CD14-positive monocyte (primary cell): ENCODE results near the gene FXR1. TPM values are rescaled to one million over a fixed set of nuclear protein-coding genes. Genes with fewer than 3 reads are reported as not detected.

Experiments used
- DNase-seq, 3 donors: peaks; one replicate each; pipeline ENCODE4 v3.0.0-alpha.2; 2011 to 2022
- H2AFZ ChIP-seq: 2 replicates; pipeline ENCODE4 v1.6.0; 2012; ENCODE audit warnings: mild to moderate bottlenecking, low read depth, low read length, inconsistent platforms; ENCODE audit not compliant: insufficient read depth, poor library complexity, severe bottlenecking
- H3K27ac ChIP-seq, 2 donors: 1 replicate in 1 of 2; 2 replicates in 1 of 2; pipeline ENCODE4 v1.5.1; 2012 to 2013; ENCODE audit warnings: low read length in 2 of 2, control low read depth in 1 of 2, inconsistent platforms in 1 of 2, low read depth in 1 of 2, mild to moderate bottlenecking in 1 of 2
- H3K27me3 ChIP-seq, 2 donors: one replicate each; pipeline versions ENCODE4 v1.6.0 to v1.6.1; 2011 to 2013; ENCODE audit warnings: low read length in 2 of 2; ENCODE audit not compliant: control insufficient read depth in 2 of 2, insufficient read depth in 2 of 2
- H3K36me3 ChIP-seq, 2 donors: replicated peaks in 1 of 2; 1 replicate in 1 of 2; 2 replicates in 1 of 2; pipeline versions ENCODE4 v1.5.1 to v1.6.1; 2012 to 2013; ENCODE audit warnings: low read length in 2 of 2, control low read depth in 1 of 2, inconsistent platforms in 1 of 2, mild to moderate bottlenecking in 1 of 2; ENCODE audit not compliant: insufficient read depth in 2 of 2, control insufficient read depth in 1 of 2
- H3K4me1 ChIP-seq, 2 donors: 1 replicate in 1 of 2; 2 replicates in 1 of 2; pipeline versions ENCODE4 v1.5.1 to v1.6.1; 2012 to 2013; ENCODE audit warnings: low read length in 2 of 2, control low read depth in 1 of 2, inconsistent platforms in 1 of 2, mild to moderate bottlenecking in 1 of 2, moderate library complexity in 1 of 2; ENCODE audit not compliant: insufficient read depth in 2 of 2, control insufficient read depth in 1 of 2
- H3K4me2 ChIP-seq: replicated peaks from 2 replicates; pipeline ENCODE3; 2012; ENCODE audit warnings: low read length, moderate library complexity, mild to moderate bottlenecking; ENCODE audit not compliant: poor library complexity, severe bottlenecking; ENCODE audit errors: extremely low read depth
- H3K4me3 ChIP-seq, 3 experiments: fragments of 200-600 bp in 1 of 3; sonication (generic) in 1 of 3; replicated peaks in 1 of 3; 1 replicate in 2 of 3; 2 replicates in 1 of 3; pipeline ENCODE4 v1.5.1; 2011 to 2013; ENCODE audit warnings: low read length in 3 of 3, mild to moderate bottlenecking in 3 of 3, control low read depth in 2 of 3, low read depth in 2 of 3, inconsistent platforms in 1 of 3, moderate library complexity in 1 of 3
- H3K79me2 ChIP-seq: 2 replicates; pipeline ENCODE4 v1.6.0; 2012; ENCODE audit warnings: mild to moderate bottlenecking, control low read depth, inconsistent platforms, low read length, moderate library complexity; ENCODE audit not compliant: insufficient read depth
- H3K9ac ChIP-seq: 2 replicates; pipeline ENCODE4 v1.6.0; 2017; ENCODE audit warnings: low read length, mild to moderate bottlenecking; ENCODE audit not compliant: insufficient read depth, poor library complexity, severe bottlenecking
- H3K9me3 ChIP-seq, 2 donors: replicated peaks in 1 of 2; 1 replicate in 1 of 2; 2 replicates in 1 of 2; pipeline versions ENCODE4 v1.5.1 to v1.6.1; 2012 to 2013; ENCODE audit warnings: low read length in 2 of 2, control low read depth in 1 of 2; ENCODE audit not compliant: control insufficient read depth in 1 of 2, insufficient read depth in 1 of 2
- H4K20me1 ChIP-seq: 2 replicates; pipeline ENCODE4 v1.6.0; 2012; ENCODE audit warnings: mild to moderate bottlenecking, low read length, control low read depth, moderate library complexity; ENCODE audit not compliant: insufficient read depth
- H3K27ac Mint-ChIP-seq, 7 donors: one replicate each; pipeline ENCODE4 v1.8.0; 2020; ENCODE audit warnings: mild to moderate bottlenecking in 7 of 7, mixed read lengths in 7 of 7, moderate library complexity in 6 of 7, inconsistent platforms in 2 of 7
- H3K27me3 Mint-ChIP-seq, 3 donors: one replicate each; pipeline ENCODE4 v1.8.0; 2021 to 2022; ENCODE audit warnings: low read depth in 3 of 3, mild to moderate bottlenecking in 3 of 3, mixed read lengths in 3 of 3, moderate library complexity in 3 of 3, inconsistent platforms in 1 of 3
- H3K36me3 Mint-ChIP-seq, 2 donors: one replicate each; pipeline ENCODE4 v1.8.0; 2020; ENCODE audit warnings: mixed read lengths in 2 of 2, inconsistent platforms in 1 of 2, mild to moderate bottlenecking in 1 of 2
- H3K4me1 Mint-ChIP-seq: one replicate; pipeline ENCODE4 v1.8.0; 2020; ENCODE audit warnings: mild to moderate bottlenecking, mixed read lengths
- H3K4me3 Mint-ChIP-seq, 2 donors: one replicate each; pipeline ENCODE4 v1.8.0; 2020; ENCODE audit warnings: mild to moderate bottlenecking in 2 of 2, mixed read lengths in 2 of 2, moderate library complexity in 1 of 2
- H3K9me3 Mint-ChIP-seq, 7 donors: one replicate each; pipeline ENCODE4 v1.8.0; 2020 to 2022; ENCODE audit warnings: mixed read lengths in 7 of 7, mild to moderate bottlenecking in 6 of 7, moderate library complexity in 6 of 7, inconsistent platforms in 2 of 7
- WGBS: methylation state at CpG from one replicate; pipeline ENCODE4 v1.1.5; 2013; ENCODE audit warnings: missing lambda C conversion rate; ENCODE audit not compliant: insufficient coverage; 5-methylcytosine and 5-hydroxymethylcytosine counted together
- intact Hi-C, 2 donors: fragments of 100-400 bp; cut with micrococcal nuclease; formaldehyde crosslinking; loops; one replicate each; pipeline versions ENCODE4 v1.15.0 to v1.15.1; 2023
- polyA plus RNA-seq, 3 donors: library from polyadenylated mRNA; depleted of rRNA in 1 of 3; unstranded in 2 of 3; stranded (reverse) in 1 of 3; fragments of 300-500 nt in 2 of 3; fragments of >200 nt in 1 of 3; fragmentation: Illumina TruSeq in 2 of 3; gene quantifications; 1 replicate in 2 of 3; 2 replicates in 1 of 3; pipeline ENCODE4 v1.2.3, GENCODE V29; 2012 to 2021
- TF ChIP-seq, protein P1 (sequence below): fragments of 200-600 bp; IDR thresholded peaks from one replicate; pipeline ENCODE4 v1.8.0; 2022; ENCODE audit warnings: antibody characterized with exemption, mild to moderate bottlenecking

FXR1 gene
- polyA plus RNA-seq, 3 donors, result 22.4 to 58.6 (median 32.3) TPM

DNA sequence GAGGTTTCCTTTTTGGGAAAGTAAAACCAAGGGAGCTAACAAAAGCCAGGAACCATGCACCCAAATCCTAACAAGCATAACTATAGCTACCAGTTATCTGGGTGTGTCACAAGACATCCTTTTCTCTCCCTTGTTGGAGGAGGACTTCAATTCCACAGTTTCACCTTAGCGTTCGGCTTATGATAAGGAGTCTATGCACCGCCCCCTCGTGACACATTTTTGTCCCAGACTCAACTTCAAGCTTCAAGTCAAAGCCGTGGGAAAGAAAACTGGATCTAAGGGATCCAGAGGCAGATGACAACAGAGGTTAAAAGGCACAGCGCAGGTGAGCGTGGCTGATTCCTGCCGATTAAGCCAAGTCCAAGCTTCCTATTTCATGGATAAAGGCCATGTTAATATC, 13.9 kb upstream of the FXR1 start:
- Mint-ChIP-seq H3K4me1 (no peaks in the 10 kb centered on the region), H3K9me3 (peaks cover 7 to 33% (median 21%) of the 10 kb centered on the region in 7 donors), H3K36me3 (no peaks in the 10 kb centered on the region), H3K27ac (no peak overlapping the region), H3K4me3 (no peak overlapping the region), H3K27me3 (peaks cover under 1 to 4% (median 2%) of the 10 kb centered on the region in 3 donors)
- Histone ChIP-seq H3K9ac (no peak overlapping the region), H4K20me1 (no peaks in the 10 kb centered on the region), H3K27me3 (no peaks in the 10 kb centered on the region), H3K4me3 (no peak overlapping the region), H3K79me2 (no peaks in the 10 kb centered on the region), H3K36me3 (no peaks in the 10 kb centered on the region), H2AFZ (no peak overlapping the region), H3K4me2 (no peak overlapping the region), H3K4me1 (no peaks in the 10 kb centered on the region), H3K9me3 (peaks cover 12 to 14% of the 10 kb centered on the region in 2 donors), H3K27ac (no peak overlapping the region)
- intact Hi-C loops, result no loop called here
- TF ChIP-seq, protein P1, sequence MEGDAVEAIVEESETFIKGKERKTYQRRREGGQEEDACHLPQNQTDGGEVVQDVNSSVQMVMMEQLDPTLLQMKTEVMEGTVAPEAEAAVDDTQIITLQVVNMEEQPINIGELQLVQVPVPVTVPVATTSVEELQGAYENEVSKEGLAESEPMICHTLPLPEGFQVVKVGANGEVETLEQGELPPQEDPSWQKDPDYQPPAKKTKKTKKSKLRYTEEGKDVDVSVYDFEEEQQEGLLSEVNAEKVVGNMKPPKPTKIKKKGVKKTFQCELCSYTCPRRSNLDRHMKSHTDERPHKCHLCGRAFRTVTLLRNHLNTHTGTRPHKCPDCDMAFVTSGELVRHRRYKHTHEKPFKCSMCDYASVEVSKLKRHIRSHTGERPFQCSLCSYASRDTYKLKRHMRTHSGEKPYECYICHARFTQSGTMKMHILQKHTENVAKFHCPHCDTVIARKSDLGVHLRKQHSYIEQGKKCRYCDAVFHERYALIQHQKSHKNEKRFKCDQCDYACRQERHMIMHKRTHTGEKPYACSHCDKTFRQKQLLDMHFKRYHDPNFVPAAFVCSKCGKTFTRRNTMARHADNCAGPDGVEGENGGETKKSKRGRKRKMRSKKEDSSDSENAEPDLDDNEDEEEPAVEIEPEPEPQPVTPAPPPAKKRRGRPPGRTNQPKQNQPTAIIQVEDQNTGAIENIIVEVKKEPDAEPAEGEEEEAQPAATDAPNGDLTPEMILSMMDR, result no peak
- no peak for DNase-seq
- 91% methylated on average over 8 of the region's 8 CpGs for WGBS

DNA sequence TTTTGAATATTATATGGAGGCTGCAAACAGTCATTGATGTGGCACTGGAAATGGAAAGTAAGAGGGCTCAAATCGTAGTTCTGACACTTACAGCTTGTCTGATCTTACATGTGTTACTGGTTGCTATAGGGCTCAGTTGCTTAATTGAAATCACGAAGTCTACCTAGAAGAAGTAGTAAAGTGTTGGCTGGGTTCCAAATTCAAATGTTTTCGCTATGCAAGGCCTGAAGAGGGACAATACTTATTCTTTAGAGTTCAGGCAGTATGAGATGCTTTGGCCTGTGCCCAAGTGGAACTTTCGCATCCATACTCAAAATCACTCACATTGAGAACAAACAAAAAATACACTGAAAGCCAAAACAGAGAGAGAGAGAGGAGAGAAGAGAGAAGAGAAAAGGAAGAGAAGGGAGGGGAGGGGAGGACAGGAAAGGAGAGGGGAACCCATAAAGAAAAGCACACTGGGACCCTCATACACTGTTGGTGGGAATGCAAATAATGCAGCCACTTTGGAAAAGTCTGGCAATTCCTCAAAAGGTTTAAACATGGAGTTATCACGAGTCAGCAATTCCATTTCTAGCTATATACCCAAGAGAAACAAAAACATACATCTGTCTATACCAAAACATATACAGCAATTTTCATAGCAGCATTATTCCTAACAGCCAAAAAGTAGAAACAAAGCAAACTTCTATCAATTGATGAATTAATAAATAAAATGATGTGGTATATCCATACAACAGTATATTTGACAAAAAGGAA, 2.9 kb upstream of the FXR1 start:
- H3K27me3 Mint-ChIP-seq, result peaks cover 0 to 2% (median 2%) of the 10 kb centered on the region in 3 donors
- Histone ChIP-seq H3K4me1 (peaks cover 18 to 24% of the 10 kb centered on the region in 2 donors), H3K9me3 (peaks cover 0 to 5% of the 10 kb centered on the region in 2 donors), H3K79me2 (peaks cover 21% of the 10 kb centered on the region), H3K4me3 (no peak overlapping the region), H3K27me3 (no peaks in the 10 kb centered on the region), H3K4me2 (no peak overlapping the region), H3K36me3 (no peaks in the 10 kb centered on the region), H3K27ac (no peak overlapping the region), H2AFZ (no peak overlapping the region), H3K9ac (no peak overlapping the region), H4K20me1 (peaks cover 17% of the 10 kb centered on the region)
- peak overlapping the region in 1 of 7 donors; percentile 17 for H3K27ac Mint-ChIP-seq
- intact Hi-C loops, result loop anchor here in 1 of 2 donors (5.0 kb wide), 1 partner anchor 78 kb away; the partner anchor contains the start of gene DNAJC19
- TF ChIP-seq, protein P1, result no peak
- peaks cover 0 to 16% (median 8%) of the 10 kb centered on the region in 7 donors for H3K9me3 Mint-ChIP-seq
- no peak overlapping the region for H3K4me3 Mint-ChIP-seq
- WGBS, result 94% methylated on average over 2 of the region's 5 CpGs
- H3K4me1 Mint-ChIP-seq, result peaks cover 19% of the 10 kb centered on the region
- no peak for DNase-seq
- no peaks in the 10 kb centered on the region for H3K36me3 Mint-ChIP-seq
